D341Med (cell line): Measurements from ENCODE around the gene UBQLN2.
"Not testable (repeated sequence)": the region's sequence is repeated elsewhere in the genome, so short reads cannot be mapped to it uniquely, and the experiment has no call there.

Experiments used
- DNase-seq: peaks from one replicate; pipeline ENCODE4 v3.0.0; 2012; ENCODE audit warnings: low spot score

Gene UBQLN2

GRCh38 chrX:56563231-56564161 lies at the start of gene UBQLN2:
UBQLN2 (plus strand) TSS chrX:56563627; CDS start chrX:56563874, 247 bp downstream.
- DNase-seq = peak; percentile 80

GRCh38 chrX:56519642-56520041 lies 43.8 kb upstream of the UBQLN2 start:
- DNase-seq = no peak

- not testable (repeated sequence) for DNase-seq
These were observed 33.9 kb upstream of the UBQLN2 start for GRCh38 chrX:56529482-56530007.

GRCh38 chrX:56530011-56530410 lies 33.4 kb upstream of the UBQLN2 start:
- no peak for DNase-seq

- no peak for DNase-seq
These were observed 12.8 kb upstream of the UBQLN2 start for GRCh38 chrX:56550667-56551066.

DNA sequence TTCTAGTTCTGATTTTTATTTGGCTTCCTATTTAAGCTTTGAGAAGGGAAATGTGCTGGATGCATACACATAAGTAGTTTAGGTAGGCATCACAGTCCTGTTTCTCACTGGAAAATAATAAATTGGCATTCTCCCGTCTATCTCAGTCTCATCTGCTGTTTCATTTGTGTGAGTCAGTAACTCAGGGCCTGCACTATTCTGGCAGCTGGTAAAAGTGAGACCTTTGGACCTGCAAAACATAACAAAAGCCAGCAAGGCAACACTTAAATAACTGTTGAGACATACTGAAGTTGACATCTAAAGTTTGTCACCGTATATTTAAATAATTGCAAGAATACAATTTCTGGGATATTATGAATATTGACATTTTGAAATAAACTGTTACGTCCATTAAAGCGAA lies 8.6 kb upstream of the UBQLN2 start:
- no peak for DNase-seq

DNA sequence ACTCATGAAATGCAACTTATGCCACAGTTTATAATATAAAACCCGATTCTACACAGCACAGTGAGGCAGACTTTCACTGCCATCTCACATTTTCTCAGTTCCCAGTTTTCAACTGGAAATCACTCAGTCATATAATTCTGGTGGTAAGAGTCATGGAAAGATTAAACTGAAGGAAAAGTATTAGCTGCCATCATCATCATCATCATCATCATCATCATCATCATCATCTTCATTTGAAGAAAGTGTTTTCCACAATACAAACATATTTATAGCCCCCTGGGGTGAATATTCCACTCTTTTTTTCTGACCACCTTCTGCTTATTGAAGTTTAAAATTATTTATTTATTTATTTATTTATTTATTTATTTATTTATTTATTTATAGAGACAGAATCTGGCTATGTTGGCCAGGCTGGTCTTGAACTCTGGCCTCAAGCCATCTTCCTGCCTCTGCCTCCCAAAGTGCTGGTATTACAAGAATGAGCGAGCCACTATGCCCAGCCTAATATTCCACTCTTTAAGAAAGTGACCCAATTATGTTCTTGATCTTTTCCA lies 6.0 kb upstream of the UBQLN2 start:
- no peak for DNase-seq

GRCh38 chrX:56564164-56564885 lies 898 bp downstream of the UBQLN2 start:
- DNase-seq = peak; percentile 24

GRCh38 chrX:56564921-56565840 lies 1.8 kb downstream of the UBQLN2 start:
- peak; percentile 9 for DNase-seq

GRCh38 chrX:56569378-56570057 lies 6.1 kb downstream of the UBQLN2 start:
- no peak for DNase-seq

DNA sequence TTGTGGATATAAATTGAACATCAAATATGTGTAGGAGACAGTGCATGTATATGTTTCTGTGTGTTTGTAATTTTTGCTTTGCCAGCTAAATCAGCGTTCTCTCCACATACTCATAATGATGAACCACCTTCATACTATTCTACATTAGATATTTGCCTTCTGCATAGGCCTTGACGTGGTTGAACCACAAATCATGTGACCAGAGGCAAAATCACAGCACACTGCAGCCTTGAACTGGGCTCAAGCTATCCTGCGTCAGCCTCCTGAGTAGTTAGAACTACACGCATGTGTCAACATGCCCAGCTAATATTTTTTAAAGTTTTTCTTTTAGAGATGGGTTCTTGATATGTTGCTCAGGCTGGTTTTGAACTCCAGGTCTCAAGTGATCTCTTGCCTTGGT lies 9.5 kb downstream of the UBQLN2 start:
- DNase-seq = no peak

DNA sequence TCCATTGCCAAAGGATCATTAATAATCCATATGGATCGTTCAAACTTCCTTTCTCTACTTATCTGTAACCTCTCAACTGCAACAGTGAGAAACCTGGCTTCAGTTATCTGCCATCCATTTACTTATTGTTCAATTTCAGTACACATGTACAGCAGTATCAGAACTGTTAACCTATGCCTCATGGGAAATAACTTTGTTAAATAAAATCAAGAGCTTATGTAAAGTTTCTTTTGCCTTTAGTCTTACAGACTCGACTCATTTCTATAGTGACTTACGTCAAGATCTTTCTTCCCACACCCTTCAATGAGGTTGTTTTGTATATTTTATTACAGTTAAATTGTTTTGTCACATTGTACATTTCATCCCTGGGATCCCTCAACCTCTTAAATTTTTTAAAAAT lies 11.4 kb downstream of the UBQLN2 start:
- DNase-seq = no peak

DNA sequence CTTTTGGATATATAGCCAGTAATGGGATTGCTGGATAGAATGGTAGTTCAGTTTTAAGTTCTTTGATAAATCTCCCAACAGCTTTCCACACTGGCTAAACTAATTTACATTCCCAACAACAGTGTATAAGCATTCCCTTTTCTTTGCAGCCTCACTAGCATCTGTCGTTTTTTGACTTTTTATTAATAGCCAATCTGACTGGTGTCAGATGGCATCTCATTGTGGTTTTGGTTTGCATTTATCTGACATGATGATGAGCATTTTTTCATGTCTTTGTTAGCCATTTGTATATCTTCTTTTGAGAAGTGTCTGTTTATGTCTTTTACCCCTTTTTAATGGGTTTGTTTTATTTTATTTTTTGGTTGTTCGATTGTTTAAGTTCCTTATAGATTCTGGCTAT lies 13.3 kb downstream of the UBQLN2 start:
- DNase-seq = no peak

DNA sequence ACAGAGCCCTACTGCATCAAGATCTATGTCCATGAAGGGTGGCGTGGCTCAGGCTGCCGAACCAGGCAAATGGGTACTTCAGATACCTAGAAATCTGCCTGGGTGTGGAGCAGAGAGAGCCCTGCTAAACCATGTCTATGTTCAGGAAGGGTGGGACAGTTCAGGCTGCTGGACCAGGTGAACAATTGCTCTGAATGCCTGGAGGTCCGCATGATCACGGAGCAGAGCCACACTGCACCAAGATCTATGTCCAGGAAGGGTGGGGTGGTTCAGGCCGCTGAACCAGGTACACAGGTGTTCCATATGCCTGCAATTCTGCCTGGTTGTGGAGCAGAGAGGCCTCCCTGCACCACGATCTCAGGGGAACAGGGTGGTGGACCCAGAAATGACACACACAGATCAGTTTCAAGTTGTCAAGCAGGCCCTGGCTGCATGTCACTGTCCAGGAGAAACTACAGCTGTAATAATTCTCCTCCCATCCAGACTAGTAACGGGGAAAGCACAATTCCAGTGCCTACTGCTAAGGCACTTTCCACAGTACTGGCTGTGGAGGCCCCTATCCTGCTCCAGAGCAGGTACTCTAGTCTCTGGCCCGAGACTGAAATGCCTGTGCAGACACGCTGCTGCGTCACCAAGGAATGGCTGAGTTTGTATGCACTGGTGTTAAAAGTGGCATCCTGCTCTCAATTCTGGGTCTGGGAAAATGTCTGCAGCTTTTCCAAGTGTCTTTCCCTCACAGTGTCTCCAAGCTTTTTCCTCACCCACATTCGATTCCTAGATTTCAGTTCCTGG lies 25.2 kb downstream of the UBQLN2 start:
- no peak for DNase-seq

DNA sequence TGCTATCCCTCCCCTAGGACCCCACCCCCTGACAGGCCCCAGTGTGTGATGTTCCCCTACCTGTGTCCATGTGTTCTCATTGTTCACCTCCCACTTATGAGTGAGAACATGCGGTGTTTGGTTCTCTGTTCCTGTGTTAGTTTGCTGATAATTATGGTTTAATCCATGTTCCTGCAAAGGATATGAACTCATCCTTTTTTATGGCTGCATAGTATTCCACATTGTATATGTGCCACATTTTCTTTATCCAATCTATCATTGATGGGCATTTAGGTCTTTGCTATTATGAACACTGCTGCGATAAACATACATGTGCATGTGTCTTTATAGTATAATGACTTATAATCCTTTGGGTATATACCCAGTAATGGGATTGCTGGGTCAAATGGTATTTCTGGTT lies 28.4 kb downstream of the UBQLN2 start:
- not testable (repeated sequence) for DNase-seq

DNA sequence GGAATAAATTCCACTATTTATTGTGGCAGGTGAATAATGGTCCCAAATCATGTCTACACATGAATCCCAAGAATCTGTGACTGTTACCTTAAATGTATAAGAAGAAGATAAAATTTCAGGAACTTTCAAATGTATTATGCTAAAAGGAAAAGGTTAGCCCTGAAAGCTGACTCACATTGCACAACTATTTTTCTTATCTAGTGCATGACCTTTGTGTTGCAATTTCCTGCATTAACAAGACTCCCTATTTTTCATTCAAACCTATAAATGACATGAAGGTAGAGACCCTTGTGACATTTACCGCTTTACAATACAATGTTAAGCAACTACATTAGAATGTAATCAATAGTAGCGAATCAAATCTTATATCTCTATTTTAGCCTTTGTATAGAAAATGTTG lies 36.7 kb downstream of the UBQLN2 start:
- no peak for DNase-seq

- DNase-seq = no peak
These were observed 37.6 kb downstream of the UBQLN2 start for GRCh38 chrX:56600987-56601386.

DNA sequence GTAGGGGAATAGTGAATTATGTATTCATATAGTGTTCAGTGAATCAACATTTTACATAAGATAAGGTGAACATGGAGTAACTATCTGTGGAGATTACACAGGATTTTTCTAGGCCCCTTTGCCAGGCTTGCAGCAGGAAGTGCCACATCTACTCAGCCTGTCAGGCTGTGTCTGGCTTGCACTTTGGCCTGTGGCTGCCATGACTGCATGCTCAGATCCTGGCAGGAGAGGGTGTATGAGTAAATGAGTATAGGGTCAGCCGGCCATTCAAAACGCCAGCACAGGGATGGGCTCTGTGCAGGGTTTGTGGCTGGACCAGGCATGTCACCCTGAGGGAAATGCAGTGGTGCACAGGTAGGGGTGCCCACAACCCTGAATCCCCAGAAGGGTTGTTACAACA lies 51.9 kb downstream of the UBQLN2 start:
- no peak for DNase-seq
